Endothelial cell of umbilical vein (primary cell): Measurements from ENCODE around the gene METRNL. TPM values are rescaled to one million over a fixed set of nuclear protein-coding genes. Genes with fewer than 3 reads are reported as not detected.

Experiments used
- BruUV-seq: library from RNA; stranded (reverse); fragments of 400-500 nt; replicated peaks from 2 replicates; lab custom pipeline; 2021; lab: Mats Ljungman, UMichigan
- CTCF ChIA-PET: fragments of 300-600, 350-600 bp; sonication (Branson Sonifier 250); formaldehyde crosslinking; loops from one replicate; lab custom pipeline; 2021; ENCODE audit warnings: antibody characterized with exemption, inconsistent platforms; lab: Charles Lee
- POLR2A ChIA-PET: fragments of 300-600, 350-600 bp; sonication (Branson Sonifier 250); formaldehyde crosslinking; loops from one replicate; lab custom pipeline; 2021; ENCODE audit warnings: antibody characterized with exemption, inconsistent platforms; lab: Charles Lee
- DNase-seq: peaks from one replicate; pipeline ENCODE4 v3.0.0-alpha.2; 2011; ENCODE audit warnings: low read depth, low spot score
- FAIRE-seq: peaks from 2 replicates; lab custom pipeline; 2011; peaks lifted over from hg19 to GRCh38; lab: Jason Lieb, UNC
- H2AFZ ChIP-seq: 2 replicates; pipeline ENCODE4 v1.6.0; 2012; ENCODE audit warnings: low read depth, low read length, control low read depth, inconsistent platforms
- H3K27ac ChIP-seq: 2 replicates; pipeline ENCODE4 v1.5.1; 2011; ENCODE audit warnings: low read depth, mild to moderate bottlenecking, control low read depth, low read length, moderate library complexity; ENCODE audit not compliant: insufficient read depth
- H3K27me3 ChIP-seq, 2 experiments: 2 replicates each; pipeline versions ENCODE4 v1.6.0 to v1.6.1; 2011; ENCODE audit warnings: low read length in 2 of 2, mixed read lengths in 1 of 2; ENCODE audit not compliant: control insufficient read depth in 2 of 2, insufficient read depth in 2 of 2
- H3K36me3 ChIP-seq, 2 experiments: 2 replicates in 1 of 2; 3 replicates in 1 of 2; pipeline ENCODE4 v1.5.1; 2011; ENCODE audit warnings: low read length in 2 of 2, mild to moderate bottlenecking in 1 of 2, moderate library complexity in 1 of 2; ENCODE audit not compliant: control insufficient read depth in 2 of 2, insufficient read depth in 2 of 2; ENCODE audit errors: extremely low read depth in 1 of 2
- H3K4me1 ChIP-seq: 3 replicates; pipeline ENCODE4 v1.5.1; 2011; ENCODE audit warnings: mild to moderate bottlenecking, low read length; ENCODE audit not compliant: control insufficient read depth, insufficient read depth; ENCODE audit errors: extremely low read depth
- H3K4me2 ChIP-seq: 2 replicates; pipeline ENCODE4 v1.6.1; 2011; ENCODE audit warnings: low read length, control low read depth, mixed read lengths; ENCODE audit not compliant: insufficient read depth
- H3K4me3 ChIP-seq, 3 experiments: fragments of 200-600 bp in 1 of 3; sonication (generic), shearing (Covaris generic) in 1 of 3; replicated peaks in 1 of 3; 2 replicates each; pipeline ENCODE4 v1.5.1; 2011 to 2016; ENCODE audit warnings: control low read depth in 3 of 3, low read length in 3 of 3, mild to moderate bottlenecking in 2 of 3, inconsistent platforms in 1 of 3, low read depth in 1 of 3, moderate library complexity in 1 of 3; ENCODE audit not compliant: insufficient read depth in 1 of 3
- H3K79me2 ChIP-seq: 2 replicates; pipeline ENCODE4 v1.6.0; 2012; ENCODE audit warnings: low read length, inconsistent platforms; ENCODE audit not compliant: control insufficient read depth, insufficient read depth
- H3K9ac ChIP-seq: replicated peaks from 2 replicates; pipeline ENCODE3; 2011; ENCODE audit warnings: low read length, control low read depth; ENCODE audit not compliant: insufficient read depth; ENCODE audit errors: extremely low read depth
- H3K9me1 ChIP-seq: replicated peaks from 3 replicates; pipeline ENCODE4 v1.6.0; 2011; ENCODE audit warnings: mild to moderate bottlenecking, low read length; ENCODE audit not compliant: control insufficient read depth, insufficient read depth; ENCODE audit errors: extremely low read depth
- H3K9me3 ChIP-seq: replicated peaks from 2 replicates; pipeline ENCODE4 v1.5.1; 2012; ENCODE audit warnings: low read length, inconsistent platforms; ENCODE audit not compliant: control insufficient read depth, insufficient read depth
- H4K20me1 ChIP-seq: replicated peaks from 2 replicates; pipeline ENCODE3; 2011; ENCODE audit warnings: mild to moderate bottlenecking, low read length; ENCODE audit not compliant: control insufficient read depth, insufficient read depth; ENCODE audit errors: extremely low read depth
- CTCF ChIP-seq, 2 donors: IDR thresholded peaks; 1 replicate in 1 of 2; 2 replicates in 1 of 2; pipeline ENCODE4 v1.5.1; 2011; ENCODE audit warnings: low read length in 2 of 2, mild to moderate bottlenecking in 2 of 2, moderate library complexity in 2 of 2, control low read depth in 1 of 2, inconsistent platforms in 1 of 2, low read depth in 1 of 2; ENCODE audit not compliant: insufficient read depth in 1 of 2; ENCODE audit errors: extremely low read depth in 1 of 2
- EZH2 ChIP-seq: IDR thresholded peaks from 2 replicates; pipeline ENCODE4 v1.6.1; 2012; ENCODE audit warnings: borderline replicate concordance, low read depth, mild to moderate bottlenecking, moderate library complexity, low read length, inconsistent platforms; ENCODE audit not compliant: severe bottlenecking
- FOS ChIP-seq: IDR thresholded peaks from 2 replicates; pipeline ENCODE4 v1.6.1; 2011; ENCODE audit warnings: mild to moderate bottlenecking, low read length, moderate library complexity, borderline replicate concordance; ENCODE audit not compliant: insufficient read depth
- GATA2 ChIP-seq: IDR thresholded peaks from 2 replicates; pipeline ENCODE4 v1.7.0; 2011; ENCODE audit warnings: low read depth, mild to moderate bottlenecking, moderate library complexity, mixed read lengths, low read length; ENCODE audit not compliant: insufficient read length, insufficient read depth
- JUN ChIP-seq: IDR thresholded peaks from 2 replicates; pipeline ENCODE4 v1.6.1; 2011; ENCODE audit warnings: borderline replicate concordance, low read depth; ENCODE audit not compliant: insufficient read length, insufficient read depth
- MYC ChIP-seq: IDR thresholded peaks from one replicate; pipeline ENCODE4 v1.6.1; 2011; ENCODE audit warnings: mild to moderate bottlenecking, low read depth, low read length
- POLR2A ChIP-seq: IDR thresholded peaks from 2 replicates; pipeline ENCODE4 v1.6.1; 2012; ENCODE audit warnings: low read depth, mild to moderate bottlenecking, control low read depth, low read length
- POLR2AphosphoS5 ChIP-seq: IDR thresholded peaks from 2 replicates; pipeline ENCODE4 v1.6.1; 2012; ENCODE audit warnings: low read depth, mild to moderate bottlenecking, control low read depth, low read length, moderate library complexity; ENCODE audit not compliant: insufficient read depth
- dilution Hi-C: fragments of 300-500 bp; cut with MboI; formaldehyde crosslinking; loops from one replicate; pipeline ENCODE4 v1.15.0; 2019; ENCODE audit warnings: low sequenced_read_pairs; ENCODE audit not compliant: extremely low pct_ligation_motif_present
- intact Hi-C: fragments of 100-400 bp; cut with micrococcal nuclease; formaldehyde crosslinking; loops from one replicate; pipeline ENCODE4 v1.10.0; 2022
- polyA plus RNA-seq, 4 experiments: library from polyadenylated mRNA; depleted of rRNA in 3 of 4; stranded (reverse) in 3 of 4; unstranded in 1 of 4; fragments of >200 nt; gene quantifications; 2 replicates each; pipeline versions ENCODE4 v1.2.1 to v1.2.3, GENCODE V29; 2011 to 2012; ENCODE audit warnings: missing spikeins in 1 of 4
- total RNA-seq: library from RNA; stranded (reverse); gene quantifications from 2 replicates; pipeline ENCODE4 v1.2.3, GENCODE V29; 2021
- TF ChIP-seq, protein P1 (sequence below): IDR thresholded peaks from 2 replicates; pipeline ENCODE4 v1.6.1; 2011; ENCODE audit not compliant: insufficient read depth, insufficient read length

Gene METRNL
- total and polyA plus RNA-seq, 2 donors (not counting 3 experiments of a cell fraction or from before 2014, with no cell fraction given): 29.5 to 54.4 TPM

DNA sequence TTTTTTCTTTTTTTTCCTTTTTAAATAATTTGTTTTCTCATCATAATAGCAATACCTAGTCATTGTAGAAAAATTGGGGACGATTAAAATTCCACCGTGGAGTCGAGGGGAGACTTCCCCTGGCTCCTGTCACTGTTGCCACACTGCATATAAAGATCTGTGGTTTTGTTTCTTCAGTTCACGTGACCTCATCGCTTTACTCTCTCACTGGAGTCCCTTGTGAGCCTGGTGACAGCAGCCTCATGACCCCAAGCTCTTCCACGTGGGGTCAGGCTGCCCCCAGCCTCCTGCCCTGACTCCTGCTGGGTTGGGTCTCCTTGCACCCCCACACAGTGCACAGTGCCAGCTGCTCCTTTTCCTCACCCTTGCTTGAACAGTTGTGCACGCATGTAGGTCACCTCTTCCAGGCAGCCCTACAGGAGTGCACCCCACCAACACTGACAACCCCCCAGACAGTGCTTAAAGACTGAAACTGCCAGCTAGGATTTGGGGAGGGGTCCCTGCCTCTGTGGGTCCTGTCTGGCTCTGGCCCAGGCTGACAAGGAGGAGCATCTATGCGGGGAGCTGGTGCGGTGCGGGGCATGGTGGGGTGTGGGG is 7.3 kb upstream of the METRNL start:
- dilution Hi-C loops: no loop called here
- Histone ChIP-seq H3K4me3 (no peak overlapping the region), H3K4me1 (peaks cover 8% of the 10 kb centered on the region), H3K9me1 (no peaks in the 10 kb centered on the region), H3K9me3 (no peaks in the 10 kb centered on the region), H4K20me1 (no peaks in the 10 kb centered on the region), H3K4me2 (no peak overlapping the region), H3K27ac (no peak overlapping the region), H3K79me2 (no peaks in the 10 kb centered on the region), H3K27me3 (no peaks in the 10 kb centered on the region), H3K9ac (no peak overlapping the region), H2AFZ (no peak overlapping the region), H3K36me3 (no peaks in the 10 kb centered on the region)
- FAIRE-seq: no peak
- POLR2A ChIA-PET: no interaction called here
- CTCF ChIA-PET: no interaction called here
- BruUV-seq: no TSS peak
- no peak for DNase-seq
- TF ChIP-seq MYC (no peak), FOS (no peak), EZH2 (no peak), POLR2A (no peak), POLR2AphosphoS5 (no peak), JUN (no peak), CTCF (IDR thresholded peaks at IDR 0.05; ENCODE audit: extremely low read depth in 1 of 2, insufficient read depth in 1 of 2, low read depth in 1 of 2, low read length in 2 of 2) (no peak), GATA2 (no peak)
- TF ChIP-seq, protein P1, sequence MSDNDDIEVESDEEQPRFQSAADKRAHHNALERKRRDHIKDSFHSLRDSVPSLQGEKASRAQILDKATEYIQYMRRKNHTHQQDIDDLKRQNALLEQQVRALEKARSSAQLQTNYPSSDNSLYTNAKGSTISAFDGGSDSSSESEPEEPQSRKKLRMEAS: no peak
- intact Hi-C loops: no loop called here
